Neural cell (in vitro differentiated cells): ENCODE results near the gene SERPINE2. TPM values are rescaled to one million over a fixed set of nuclear protein-coding genes. Genes with fewer than 3 reads are reported as not detected.

Source experiments
- H2AFZ ChIP-seq: fragments of 200-600, 300-800 bp; sonication (generic), shearing (Covaris generic); 2 replicates; pipeline ENCODE4 v1.6.0; 2014; ENCODE audit warnings: low read depth, mild to moderate bottlenecking, antibody characterized with exemption, low read length, moderate library complexity
- H3F3A ChIP-seq: fragments of 200-600 bp; shearing (Covaris generic); 2 replicates; pipeline ENCODE4 v1.6.1; 2016; ENCODE audit warnings: mild to moderate bottlenecking, moderate library complexity, mixed read lengths, antibody characterized with exemption, low read length; ENCODE audit not compliant: insufficient read depth, poor library complexity, severe bottlenecking
- H3K27ac ChIP-seq: fragments of 200-600, 300-800 bp; sonication (generic), shearing (Covaris generic); 2 replicates; pipeline ENCODE4 v1.5.1; 2014; ENCODE audit warnings: mild to moderate bottlenecking, low read length, moderate library complexity
- H3K27me3 ChIP-seq: fragments of 300-800, 200-600 bp; sonication (generic), shearing (Covaris generic); 2 replicates; pipeline ENCODE4 v1.6.0; 2014; ENCODE audit warnings: mild to moderate bottlenecking, low read depth, low read length, moderate library complexity; ENCODE audit not compliant: insufficient read depth
- H3K36me3 ChIP-seq: fragments of 300-800, 200-600 bp; sonication (generic), shearing (Covaris generic); 2 replicates; pipeline ENCODE4 v1.5.1; 2014; ENCODE audit warnings: mild to moderate bottlenecking, antibody characterized with exemption, low read length, moderate library complexity; ENCODE audit not compliant: insufficient read depth
- H3K4me2 ChIP-seq: fragments of 300-800, 200-600 bp; sonication (generic), shearing (Covaris generic); 2 replicates; pipeline ENCODE4 v1.6.0; 2014; ENCODE audit warnings: mild to moderate bottlenecking, low read length
- H3K4me3 ChIP-seq: fragments of 300-800, 200-600 bp; sonication (generic), shearing (Covaris generic); 2 replicates; pipeline ENCODE4 v1.5.1; 2014; ENCODE audit warnings: mild to moderate bottlenecking, low read length, moderate library complexity
- H3K79me2 ChIP-seq: fragments of 200-600 bp; shearing (Covaris generic); replicated peaks from 2 replicates; pipeline ENCODE4 v1.6.0; 2014; ENCODE audit warnings: mild to moderate bottlenecking, low read length, moderate library complexity; ENCODE audit not compliant: insufficient read depth
- H3K9ac ChIP-seq: fragments of 300-800, 200-600 bp; sonication (generic), shearing (Covaris generic); 2 replicates; pipeline ENCODE4 v1.6.1; 2016; ENCODE audit warnings: mild to moderate bottlenecking, low read length, mixed read lengths
- H3K9me2 ChIP-seq: fragments of 200-600 bp; shearing (Covaris generic); 2 replicates; pipeline ENCODE4 v1.6.1; 2016; ENCODE audit warnings: mild to moderate bottlenecking, low read length, mixed read lengths; ENCODE audit not compliant: insufficient read depth
- H3K9me3 ChIP-seq: fragments of 200-600, 300-800 bp; sonication (generic), shearing (Covaris generic); 2 replicates; pipeline ENCODE4 v1.6.1; 2016; ENCODE audit warnings: mild to moderate bottlenecking, mixed run types, low read length, moderate library complexity, mixed read lengths
- H4K20me1 ChIP-seq: fragments of 200-600 bp; shearing (Covaris generic); 2 replicates; pipeline ENCODE4 v1.6.1; 2016; ENCODE audit warnings: mild to moderate bottlenecking, mixed run types; ENCODE audit not compliant: insufficient read depth
- CTCF ChIP-seq: fragments of 450-650 bp; IDR thresholded peaks from 2 replicates; pipeline ENCODE4 v1.5.1; 2014; ENCODE audit warnings: antibody characterized with exemption, mild to moderate bottlenecking, moderate library complexity; ENCODE audit not compliant: poor library complexity, severe bottlenecking
- EP300 ChIP-seq: fragments of 450-650 bp; conservative IDR thresholded peaks from 2 replicates; pipeline ENCODE4 v1.6.1; 2014; ENCODE audit warnings: antibody characterized with exemption, mild to moderate bottlenecking, moderate library complexity; ENCODE audit not compliant: poor library complexity, severe bottlenecking
- EZH2 ChIP-seq: fragments of 200-600, 300-800 bp; shearing (Covaris generic), sonication (generic); IDR thresholded peaks from 2 replicates; pipeline ENCODE4 v1.6.1; 2014; ENCODE audit warnings: antibody characterized with exemption, low read length, borderline replicate concordance, mild to moderate bottlenecking; ENCODE audit not compliant: insufficient read depth, poor library complexity, severe bottlenecking
- MXI1 ChIP-seq: fragments of 450-650 bp; conservative IDR thresholded peaks from 2 replicates; pipeline ENCODE4 v1.6.1; 2014; ENCODE audit warnings: antibody characterized with exemption, mild to moderate bottlenecking; ENCODE audit not compliant: poor library complexity, severe bottlenecking
- POLR2AphosphoS5 ChIP-seq: IDR thresholded peaks from 2 replicates; pipeline ENCODE4 v1.6.1; 2012
- RAD21 ChIP-seq: fragments of 450-650 bp; conservative IDR thresholded peaks from 2 replicates; pipeline ENCODE4 v1.6.1; 2014; ENCODE audit warnings: antibody characterized with exemption, mild to moderate bottlenecking, moderate library complexity
- SMC3 ChIP-seq: fragments of 450-650 bp; conservative IDR thresholded peaks from 2 replicates; pipeline ENCODE4 v1.6.1; 2014; ENCODE audit warnings: antibody characterized with exemption, mild to moderate bottlenecking, moderate library complexity; ENCODE audit not compliant: poor library complexity
- TAF1 ChIP-seq: IDR thresholded peaks from 2 replicates; pipeline ENCODE4 v1.6.1; 2012; ENCODE audit warnings: low read depth
- polyA plus RNA-seq: library from polyadenylated mRNA; depleted of rRNA; stranded (reverse); fragments of >200 nt; gene quantifications from 2 replicates; pipeline ENCODE4 v1.2.3, GENCODE V29; 2014
- TF ChIP-seq, protein P1 (sequence below): IDR thresholded peaks from 2 replicates; pipeline ENCODE4 v1.6.1; 2012; ENCODE audit warnings: borderline replicate concordance

SERPINE2 gene
- polyA plus RNA-seq, 1 donor from 2014 or later, result 38.5 TPM

- Histone ChIP-seq H3K9me3 (no peaks in the 10 kb centered on the region), H4K20me1 (no peaks in the 10 kb centered on the region), H3K9me2 (no peaks in the 10 kb centered on the region), H2AFZ (no peak overlapping the region), H3K4me2 (no peak overlapping the region), H3F3A (no peaks in the 10 kb centered on the region), H3K79me2 (no peaks in the 10 kb centered on the region), H3K27ac (no peak overlapping the region), H3K4me3 (no peak overlapping the region), H3K9ac (no peak overlapping the region), H3K36me3 (peaks cover 5% of the 10 kb centered on the region), H3K27me3 (no peaks in the 10 kb centered on the region)
- TF ChIP-seq EP300, result no peak
- no peak for TF ChIP-seq SMC3
- TF ChIP-seq RAD21, result no peak
- no peak for TF ChIP-seq EZH2
- TF ChIP-seq, protein P1, sequence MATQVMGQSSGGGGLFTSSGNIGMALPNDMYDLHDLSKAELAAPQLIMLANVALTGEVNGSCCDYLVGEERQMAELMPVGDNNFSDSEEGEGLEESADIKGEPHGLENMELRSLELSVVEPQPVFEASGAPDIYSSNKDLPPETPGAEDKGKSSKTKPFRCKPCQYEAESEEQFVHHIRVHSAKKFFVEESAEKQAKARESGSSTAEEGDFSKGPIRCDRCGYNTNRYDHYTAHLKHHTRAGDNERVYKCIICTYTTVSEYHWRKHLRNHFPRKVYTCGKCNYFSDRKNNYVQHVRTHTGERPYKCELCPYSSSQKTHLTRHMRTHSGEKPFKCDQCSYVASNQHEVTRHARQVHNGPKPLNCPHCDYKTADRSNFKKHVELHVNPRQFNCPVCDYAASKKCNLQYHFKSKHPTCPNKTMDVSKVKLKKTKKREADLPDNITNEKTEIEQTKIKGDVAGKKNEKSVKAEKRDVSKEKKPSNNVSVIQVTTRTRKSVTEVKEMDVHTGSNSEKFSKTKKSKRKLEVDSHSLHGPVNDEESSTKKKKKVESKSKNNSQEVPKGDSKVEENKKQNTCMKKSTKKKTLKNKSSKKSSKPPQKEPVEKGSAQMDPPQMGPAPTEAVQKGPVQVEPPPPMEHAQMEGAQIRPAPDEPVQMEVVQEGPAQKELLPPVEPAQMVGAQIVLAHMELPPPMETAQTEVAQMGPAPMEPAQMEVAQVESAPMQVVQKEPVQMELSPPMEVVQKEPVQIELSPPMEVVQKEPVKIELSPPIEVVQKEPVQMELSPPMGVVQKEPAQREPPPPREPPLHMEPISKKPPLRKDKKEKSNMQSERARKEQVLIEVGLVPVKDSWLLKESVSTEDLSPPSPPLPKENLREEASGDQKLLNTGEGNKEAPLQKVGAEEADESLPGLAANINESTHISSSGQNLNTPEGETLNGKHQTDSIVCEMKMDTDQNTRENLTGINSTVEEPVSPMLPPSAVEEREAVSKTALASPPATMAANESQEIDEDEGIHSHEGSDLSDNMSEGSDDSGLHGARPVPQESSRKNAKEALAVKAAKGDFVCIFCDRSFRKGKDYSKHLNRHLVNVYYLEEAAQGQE, result no peak
- TF ChIP-seq MXI1, result no peak
- TF ChIP-seq POLR2AphosphoS5, result no peak
- TF ChIP-seq TAF1, result no peak
- TF ChIP-seq CTCF, result no peak
These were observed 59.2 kb downstream of the SERPINE2 start for GRCh38 chr2:223979730-223980396.

- Histone ChIP-seq H3K4me3 (no peak overlapping the region), H2AFZ (no peak overlapping the region), H4K20me1 (no peaks in the 10 kb centered on the region), H3F3A (no peaks in the 10 kb centered on the region), H3K36me3 (no peaks in the 10 kb centered on the region), H3K4me2 (no peak overlapping the region), H3K9me2 (no peaks in the 10 kb centered on the region), H3K27me3 (no peaks in the 10 kb centered on the region), H3K27ac (no peak overlapping the region), H3K9ac (no peak overlapping the region), H3K9me3 (no peaks in the 10 kb centered on the region), H3K79me2 (no peaks in the 10 kb centered on the region)
- TF ChIP-seq TAF1, result no peak
- TF ChIP-seq CTCF, result no peak
- TF ChIP-seq EP300, result no peak
These were observed 60.6 kb downstream of the SERPINE2 start for GRCh38 chr2:223978451-223978850.
